ENCODE data around the gene STXBP5.

Gene STXBP5

GRCh38 chr6:147298461-147298860 lies 94.2 kb downstream of the STXBP5 start:
- Histone ChIP-seq H3K4me1 (ENCODE audit: low read length) (no peaks in the 10 kb centered on the region), H3K4me2 (ENCODE audit: low read depth, low read length) (no peak overlapping the region), H3K9ac (ENCODE audit: low read length) (no peak overlapping the region), H3K9me3 (replicated peaks; ENCODE audit: insufficient read depth, low read length) (no peaks in the 10 kb centered on the region), H3K27ac (ENCODE audit: low read length) (no peak overlapping the region), H3K9me2 (replicated peaks; ENCODE audit: insufficient read depth, low read length) (no peaks in the 10 kb centered on the region), H3F3A (ENCODE audit: insufficient read depth, low read length) (no peaks in the 10 kb centered on the region), H2AFZ (ENCODE audit: low read length) (no peak overlapping the region), H4K20me1 (ENCODE audit: insufficient read depth, low read length) (no peaks in the 10 kb centered on the region), H3K27me3 (replicated peaks; ENCODE audit: insufficient read depth, low read length) (no peaks in the 10 kb centered on the region), H3K36me3 (replicated peaks; ENCODE audit: insufficient read depth, low read length) (no peaks in the 10 kb centered on the region), H3K79me2 (ENCODE audit: low read length) (no peaks in the 10 kb centered on the region), H3K4me3 (ENCODE audit: low read length) (no peak overlapping the region)
- DNase-seq, result no peak
- TF ChIP-seq CTCF (IDR thresholded peaks at IDR 0.05; ENCODE audit: low read length) (no peak), EZH2 (optimal IDR thresholded peaks at IDR 0.05; ENCODE audit: low read depth, low read length) (no peak), EZH2phosphoT487 (IDR thresholded peaks at IDR 0.05; ENCODE audit: low read length) (no peak)

GRCh38 chr6:147299035-147299434 lies 94.8 kb downstream of the STXBP5 start:
- H2AFZ ChIP-seq (ENCODE audit: low read length), result no peak overlapping the region
- no peaks in the 10 kb centered on the region for H3F3A ChIP-seq (ENCODE audit: insufficient read depth, low read length)
- no peak overlapping the region for H3K4me2 ChIP-seq (ENCODE audit: low read depth, low read length)
- H4K20me1 ChIP-seq (ENCODE audit: insufficient read depth, low read length), result no peaks in the 10 kb centered on the region
- H3K27me3 ChIP-seq (replicated peaks; ENCODE audit: insufficient read depth, low read length), result no peaks in the 10 kb centered on the region
- no peak overlapping the region for H3K4me3 ChIP-seq (ENCODE audit: low read length)
- H3K9me2 ChIP-seq (replicated peaks; ENCODE audit: insufficient read depth, low read length), result no peaks in the 10 kb centered on the region
- H3K9me3 ChIP-seq (replicated peaks; ENCODE audit: insufficient read depth, low read length), result no peaks in the 10 kb centered on the region
- no peaks in the 10 kb centered on the region for H3K79me2 ChIP-seq (ENCODE audit: low read length)
- H3K4me1 ChIP-seq (ENCODE audit: low read length), result no peaks in the 10 kb centered on the region
- H3K36me3 ChIP-seq (replicated peaks; ENCODE audit: insufficient read depth, low read length), result no peaks in the 10 kb centered on the region
- no peak for DNase-seq
- H3K27ac ChIP-seq (ENCODE audit: low read length), result no peak overlapping the region
- TF ChIP-seq EZH2phosphoT487 (IDR thresholded peaks at IDR 0.05; ENCODE audit: low read length) (no peak), CTCF (IDR thresholded peaks at IDR 0.05; ENCODE audit: low read length) (no peak), EZH2 (optimal IDR thresholded peaks at IDR 0.05; ENCODE audit: low read depth, low read length) (no peak)
- no peak overlapping the region for H3K9ac ChIP-seq (ENCODE audit: low read length)

GRCh38 chr6:147301070-147301469 lies 96.9 kb downstream of the STXBP5 start:
- no peaks in the 10 kb centered on the region for H3K9me2 ChIP-seq (replicated peaks; ENCODE audit: insufficient read depth, low read length)
- H4K20me1 ChIP-seq (ENCODE audit: insufficient read depth, low read length), result no peaks in the 10 kb centered on the region
- no peaks in the 10 kb centered on the region for H3F3A ChIP-seq (ENCODE audit: insufficient read depth, low read length)

More at GRCh38 chr6:147301070-147301469, 96.9 kb downstream of the STXBP5 start:
- H3K4me3 ChIP-seq (ENCODE audit: low read length), result no peak overlapping the region
- H3K9me3 ChIP-seq (replicated peaks; ENCODE audit: insufficient read depth, low read length), result no peaks in the 10 kb centered on the region
- H3K4me2 ChIP-seq (ENCODE audit: low read depth, low read length), result no peak overlapping the region
- H3K36me3 ChIP-seq (replicated peaks; ENCODE audit: insufficient read depth, low read length), result no peaks in the 10 kb centered on the region
- TF ChIP-seq EZH2 (optimal IDR thresholded peaks at IDR 0.05; ENCODE audit: low read depth, low read length), result no peak
- TF ChIP-seq EZH2phosphoT487 (IDR thresholded peaks at IDR 0.05; ENCODE audit: low read length), result no peak
- no peak for TF ChIP-seq CTCF (IDR thresholded peaks at IDR 0.05; ENCODE audit: low read length)
- H2AFZ ChIP-seq (ENCODE audit: low read length), result no peak overlapping the region
- H3K27me3 ChIP-seq (replicated peaks; ENCODE audit: insufficient read depth, low read length), result no peaks in the 10 kb centered on the region
- H3K27ac ChIP-seq (ENCODE audit: low read length), result no peak overlapping the region
- DNase-seq, result no peak
- no peaks in the 10 kb centered on the region for H3K79me2 ChIP-seq (ENCODE audit: low read length)
- no peaks in the 10 kb centered on the region for H3K4me1 ChIP-seq (ENCODE audit: low read length)
- no peak overlapping the region for H3K9ac ChIP-seq (ENCODE audit: low read length)

Measured in MM.1S (cell line).